K562 (cell line): ENCODE data around the gene DDIT3. TPM values are rescaled to one million over a fixed set of nuclear protein-coding genes. Genes with fewer than 3 reads are reported as not detected.

ENCODE experiments used
- CEBPG ChIP-seq, 3 experiments: fragments of 200-800 bp in 1 of 3; sonication (Bioruptor generic) in 1 of 3; sonication (generic) in 1 of 3; formaldehyde crosslinking in 1 of 3; IDR thresholded peaks in 2 of 3; conservative IDR thresholded peaks in 1 of 3; 2 replicates each; pipeline versions ENCODE4 v1.6.1 to v1.8.0; 2016 to 2022; ENCODE audit warnings: missing compliant biosample characterization in 2 of 3, missing genetic modification characterization in 2 of 3, mild to moderate bottlenecking in 1 of 3, missing genetic modification reagents in 1 of 3
- EWSR1 ChIP-seq: fragments of 450-650 bp; IDR thresholded peaks from 2 replicates; pipeline ENCODE4 v1.6.1; 2018; ENCODE audit warnings: borderline replicate concordance, mild to moderate bottlenecking, low read depth, moderate library complexity; ENCODE audit not compliant: partially characterized antibody
- RCOR1 ChIP-seq, 2 experiments: IDR thresholded peaks; 2 replicates each; pipeline ENCODE4 v1.6.1; 2012; ENCODE audit warnings: low read depth in 2 of 2, low read length in 2 of 2, borderline replicate concordance in 1 of 2, improper control_type of control experiment in 1 of 2
- RFX5 ChIP-seq: IDR thresholded peaks from 2 replicates; pipeline ENCODE4 v1.6.1; 2011; ENCODE audit warnings: low read depth, mild to moderate bottlenecking, improper control_type of control experiment, low read length
- THRB ChIP-seq: fragments of 450-650 bp; formaldehyde crosslinking; conservative IDR thresholded peaks from 2 replicates; pipeline ENCODE4 v1.4.0; 2022; ENCODE audit warnings: mild to moderate bottlenecking, missing genetic modification characterization
- ZBTB26 ChIP-seq: fragments of 450-650 bp; formaldehyde crosslinking; IDR thresholded peaks from 2 replicates; pipeline ENCODE4 v1.4.0; 2022; ENCODE audit warnings: missing genetic modification characterization
- ZNF282 ChIP-seq: sonication (generic); formaldehyde crosslinking; IDR thresholded peaks from 2 replicates; pipeline ENCODE4 v1.8.1; 2023; ENCODE audit warnings: missing genetic modification reagents
- polyA plus RNA-seq, 8 experiments: library from polyadenylated mRNA; depleted of rRNA in 4 of 8; stranded (reverse) in 5 of 8; unstranded in 3 of 8; fragments of >200 nt; fragmentation: Nextera tagmentation in 2 of 8; fragmentation: Illumina TruSeq in 1 of 8; extraction: Ambion mirVana in 2 of 8; extraction: Trizol in 1 of 8; gene quantifications; 2 replicates each; pipeline versions ENCODE4 v1.2.1 to v1.2.3, GENCODE V29; 2011 to 2014; ENCODE audit warnings: inconsistent platforms in 1 of 8, missing spikeins in 1 of 8
- total RNA-seq, 7 experiments: library from RNA; depleted of rRNA in 6 of 7; stranded (reverse); fragments of >200 nt in 6 of 7; fragmentation: Illumina TruSeq in 2 of 7; extraction: Trizol in 2 of 7; gene quantifications; 2 replicates each; pipeline versions ENCODE4 v1.2.1 to v1.2.3, GENCODE V29; 2011 to 2021; ENCODE audit warnings: low replicate concordance in 1 of 7
- TF ChIP-seq, protein P1 (sequence below), 2 experiments: fragments of 450-650 bp in 1 of 2; sonication (generic) in 1 of 2; formaldehyde crosslinking in 1 of 2; IDR thresholded peaks; 2 replicates each; pipeline versions ENCODE4 v1.7.1 to v1.9.0; 2016 to 2022; ENCODE audit warnings: inconsistent platforms in 1 of 2, mild to moderate bottlenecking in 1 of 2, missing genetic modification reagents in 1 of 2

DDIT3 gene
- total and polyA plus RNA-seq, 9 of the 15 experiments (the other 6 are each of a cell fraction or from before 2014, with no cell fraction given), result 59.1 to 272 (median 89.9) TPM

DNA sequence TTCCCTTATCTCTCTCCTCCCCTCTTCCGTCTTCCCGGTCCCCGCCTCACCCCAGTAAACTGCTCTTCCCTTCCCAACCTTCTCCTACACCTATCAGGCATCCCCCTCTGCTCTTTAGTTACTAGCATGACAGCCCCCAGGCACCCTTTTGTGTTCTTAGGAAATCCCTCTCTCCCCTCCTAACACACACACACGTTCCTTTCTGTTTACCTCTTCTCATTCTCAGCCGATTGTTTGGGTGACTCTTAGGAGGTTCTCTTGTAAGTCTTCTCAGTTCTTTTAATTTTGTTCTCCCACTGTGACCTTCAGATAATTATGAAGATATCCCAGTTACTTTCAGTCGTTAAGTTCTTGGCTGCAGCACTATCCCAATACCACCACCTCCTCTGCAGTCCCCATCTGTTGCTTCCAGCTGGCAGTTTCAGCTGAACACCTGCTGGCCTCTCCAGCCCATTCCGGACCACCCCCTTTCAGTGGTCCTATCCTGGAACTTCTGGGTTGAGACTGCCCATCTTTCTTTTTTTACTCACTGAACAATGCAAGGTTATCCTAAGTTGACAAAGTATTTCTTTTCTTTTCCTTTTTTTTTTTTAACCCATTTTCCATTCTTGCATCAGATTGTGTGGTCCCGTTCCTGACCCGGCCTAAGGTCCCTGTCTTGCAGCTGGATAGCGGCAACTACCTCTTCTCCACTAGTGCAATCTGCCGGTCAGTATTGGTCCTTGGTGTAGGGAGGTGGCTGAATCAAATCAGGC is 31.7 kb downstream of the DDIT3 start (continued):
- TF ChIP-seq, protein P1, sequence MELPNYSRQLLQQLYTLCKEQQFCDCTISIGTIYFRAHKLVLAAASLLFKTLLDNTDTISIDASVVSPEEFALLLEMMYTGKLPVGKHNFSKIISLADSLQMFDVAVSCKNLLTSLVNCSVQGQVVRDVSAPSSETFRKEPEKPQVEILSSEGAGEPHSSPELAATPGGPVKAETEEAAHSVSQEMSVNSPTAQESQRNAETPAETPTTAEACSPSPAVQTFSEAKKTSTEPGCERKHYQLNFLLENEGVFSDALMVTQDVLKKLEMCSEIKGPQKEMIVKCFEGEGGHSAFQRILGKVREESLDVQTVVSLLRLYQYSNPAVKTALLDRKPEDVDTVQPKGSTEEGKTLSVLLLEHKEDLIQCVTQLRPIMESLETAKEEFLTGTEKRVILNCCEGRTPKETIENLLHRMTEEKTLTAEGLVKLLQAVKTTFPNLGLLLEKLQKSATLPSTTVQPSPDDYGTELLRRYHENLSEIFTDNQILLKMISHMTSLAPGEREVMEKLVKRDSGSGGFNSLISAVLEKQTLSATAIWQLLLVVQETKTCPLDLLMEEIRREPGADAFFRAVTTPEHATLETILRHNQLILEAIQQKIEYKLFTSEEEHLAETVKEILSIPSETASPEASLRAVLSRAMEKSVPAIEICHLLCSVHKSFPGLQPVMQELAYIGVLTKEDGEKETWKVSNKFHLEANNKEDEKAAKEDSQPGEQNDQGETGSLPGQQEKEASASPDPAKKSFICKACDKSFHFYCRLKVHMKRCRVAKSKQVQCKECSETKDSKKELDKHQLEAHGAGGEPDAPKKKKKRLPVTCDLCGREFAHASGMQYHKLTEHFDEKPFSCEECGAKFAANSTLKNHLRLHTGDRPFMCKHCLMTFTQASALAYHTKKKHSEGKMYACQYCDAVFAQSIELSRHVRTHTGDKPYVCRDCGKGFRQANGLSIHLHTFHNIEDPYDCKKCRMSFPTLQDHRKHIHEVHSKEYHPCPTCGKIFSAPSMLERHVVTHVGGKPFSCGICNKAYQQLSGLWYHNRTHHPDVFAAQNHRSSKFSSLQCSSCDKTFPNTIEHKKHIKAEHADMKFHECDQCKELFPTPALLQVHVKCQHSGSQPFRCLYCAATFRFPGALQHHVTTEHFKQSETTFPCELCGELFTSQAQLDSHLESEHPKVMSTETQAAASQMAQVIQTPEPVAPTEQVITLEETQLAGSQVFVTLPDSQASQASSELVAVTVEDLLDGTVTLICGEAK (IDR thresholded peaks at IDR 0.05), result peak; percentile 13; the same call in 1 of the 2 replicates
- TF ChIP-seq, protein P1 (CRISPR knock-in tag; IDR thresholded peaks at IDR 0.05), result no peak
- TF ChIP-seq CEBPG (CRISPR knock-in tag; IDR thresholded peaks at IDR 0.05), result peak; percentile 53; the same call in 1 of the 2 replicates
- no peak for TF ChIP-seq CEBPG (tag; conservative IDR thresholded peaks at IDR 0.05 in 1 of 2, IDR thresholded peaks at IDR 0.05 in 1 of 2)
- TF ChIP-seq ZBTB26 (CRISPR knock-in tag), result 0 out of 2 replicates have a peak, but pooled peaks have one; percentile 9
- TF ChIP-seq THRB (CRISPR knock-in tag), result 0 out of 2 replicates have a peak, but pooled peaks have one; percentile 69
- no peak for TF ChIP-seq EWSR1
- no peak for TF ChIP-seq RFX5
- no peak for TF ChIP-seq ZNF282 (CRISPR knock-in tag)
- TF ChIP-seq RCOR1 (IDR thresholded peaks at IDR 0.05; ENCODE audit: borderline replicate concordance in 1 of 2, low read depth in 2 of 2, low read length in 2 of 2), result no peak
